Panc1 (cell line): Measurements from ENCODE around the gene MATCAP1. TPM values are rescaled to one million over a fixed set of nuclear protein-coding genes. Genes with fewer than 3 reads are reported as not detected.

Source experiments
- ATAC-seq: fragments of 200-7000 bp; cut with Tn5 transposase; 2 replicates; pipeline ENCODE4 v1.9.1; 2020; ENCODE audit warnings: mild to moderate bottlenecking, moderate library complexity
- BruUV-seq: library from RNA; stranded (reverse); fragments of 400-500 nt; replicated peaks from 2 replicates; lab custom pipeline; 2021; lab: Mats Ljungman, UMichigan
- CTCF ChIA-PET: fragments of 300-600 bp; sonication (Branson Sonifier 250); formaldehyde crosslinking; loops from one replicate; lab custom pipeline; 2022; ENCODE audit warnings: antibody characterized with exemption; lab: Charles Lee
- POLR2A ChIA-PET: fragments of 300-600 bp; sonication (Branson Sonifier 250); formaldehyde crosslinking; loops from one replicate; lab custom pipeline; 2022; ENCODE audit warnings: antibody characterized with exemption; lab: Charles Lee
- DNase-seq: peaks from one replicate; pipeline ENCODE4 v3.0.0-alpha.2; 2010; ENCODE audit warnings: low read depth, low spot score
- H3K27ac ChIP-seq: 2 replicates; pipeline ENCODE4 v1.5.1; 2011; ENCODE audit warnings: mild to moderate bottlenecking, low read length, inconsistent platforms
- H3K27me3 ChIP-seq: fragments of 200-500 bp; sonication (Bioruptor generic); 2 replicates; pipeline ENCODE4 v1.6.0; 2014; ENCODE audit warnings: low read length, inconsistent platforms; ENCODE audit not compliant: control insufficient read depth, insufficient read depth
- H3K36me3 ChIP-seq: fragments of 200-500 bp; sonication (Bioruptor generic); 2 replicates; pipeline ENCODE4 v1.5.1; 2014; ENCODE audit warnings: inconsistent platforms, mild to moderate bottlenecking, low read length, moderate library complexity; ENCODE audit not compliant: control insufficient read depth, insufficient read depth
- H3K4me1 ChIP-seq: 2 replicates; pipeline ENCODE4 v1.5.1; 2011; ENCODE audit warnings: inconsistent platforms, mild to moderate bottlenecking, low read length, moderate library complexity; ENCODE audit not compliant: control insufficient read depth, insufficient read depth
- H3K4me3 ChIP-seq, 2 experiments: 2 replicates each; pipeline ENCODE4 v1.5.1; 2011 to 2012; ENCODE audit warnings: low read depth in 2 of 2, low read length in 2 of 2, mild to moderate bottlenecking in 2 of 2, inconsistent platforms in 1 of 2, moderate library complexity in 1 of 2
- H3K9me3 ChIP-seq: fragments of 200-500 bp; sonication (Bioruptor generic); 2 replicates; pipeline ENCODE4 v1.5.1; 2014; ENCODE audit warnings: low read depth, mild to moderate bottlenecking, inconsistent platforms, low read length, moderate library complexity; ENCODE audit not compliant: control insufficient read depth, insufficient read depth
- CTCF ChIP-seq: fragments of 450-650 bp; IDR thresholded peaks from 2 replicates; pipeline ENCODE4 v1.5.1; 2017; ENCODE audit warnings: mild to moderate bottlenecking
- POLR2AphosphoS5 ChIP-seq: IDR thresholded peaks from 2 replicates; pipeline ENCODE4 v1.6.1; 2012; ENCODE audit warnings: mild to moderate bottlenecking, low read depth, low read length, moderate library complexity
- REST ChIP-seq, 2 experiments: IDR thresholded peaks; 2 replicates each; pipeline ENCODE4 v1.6.1; 2011 to 2012; ENCODE audit warnings: low read depth in 2 of 2, control low read depth in 1 of 2, low read length in 1 of 2, mild to moderate bottlenecking in 1 of 2, moderate library complexity in 1 of 2; ENCODE audit not compliant: insufficient read depth in 1 of 2
- SIN3A ChIP-seq: IDR thresholded peaks from 2 replicates; pipeline ENCODE4 v1.6.1; 2012; ENCODE audit warnings: low read depth, mild to moderate bottlenecking, low read length, moderate library complexity, borderline replicate concordance; ENCODE audit not compliant: insufficient read depth
- TCF7L2 ChIP-seq: IDR thresholded peaks from 2 replicates; pipeline ENCODE4 v1.6.1; 2011; ENCODE audit warnings: mild to moderate bottlenecking, low read depth, low read length, inconsistent platforms
- in situ Hi-C: cut with HindIII; loops from 2 replicates; pipeline ENCODE4 v1.10.0; 2016; ENCODE audit warnings: low sequenced_read_pairs, low pct_unique_long_range_greater_than_20kb
- intact Hi-C: fragments of 100-400 bp; cut with micrococcal nuclease; formaldehyde crosslinking; loops from one replicate; pipeline ENCODE4 v1.10.0; 2022; ENCODE audit not compliant: unreplicated experiment
- total RNA-seq: library from RNA; stranded (reverse); gene quantifications from one replicate; pipeline ENCODE4 v1.2.1, GENCODE V29; 2021; ENCODE audit not compliant: unreplicated experiment

MATCAP1 gene
- total RNA-seq, 1 experiment from 2014 or later: 13.9 TPM

GRCh38 chr16:67155295-67156142, 28.2 kb downstream of the MATCAP1 start:
- ATAC-seq (peak; percentile 57), DNase-seq (no peak)
- intact Hi-C loops: loop anchor here (10.0 kb wide), 2 partner anchors 141 to 181 kb away; no protein-coding TSS in a partner anchor
- H3K27me3 ChIP-seq: no peaks in the 10 kb centered on the region
- TF ChIP-seq CTCF: peak; percentile 96
- no peak for TF ChIP-seq POLR2AphosphoS5
- in situ Hi-C loops: no loop called here
- CTCF ChIA-PET: interaction anchor here (0.5 to 1.3 kb wide), 8 partner anchors 14 to 203 kb away, joined by 3 to 5 read pairs (median 3); no protein-coding TSS in a partner anchor
- no peaks in the 10 kb centered on the region for H3K9me3 ChIP-seq
- POLR2A ChIA-PET: no interaction called here
- BruUV-seq: no TSS peak
- no peak overlapping the region for H3K27ac ChIP-seq
- H3K4me3 ChIP-seq: peak overlapping the region in 1 of 2 experiments; percentile 16; a peak in 2 of 4 replicates
- H3K36me3 ChIP-seq: no peaks in the 10 kb centered on the region
- H3K4me1 ChIP-seq: peaks cover 8% of the 10 kb centered on the region

DNA sequence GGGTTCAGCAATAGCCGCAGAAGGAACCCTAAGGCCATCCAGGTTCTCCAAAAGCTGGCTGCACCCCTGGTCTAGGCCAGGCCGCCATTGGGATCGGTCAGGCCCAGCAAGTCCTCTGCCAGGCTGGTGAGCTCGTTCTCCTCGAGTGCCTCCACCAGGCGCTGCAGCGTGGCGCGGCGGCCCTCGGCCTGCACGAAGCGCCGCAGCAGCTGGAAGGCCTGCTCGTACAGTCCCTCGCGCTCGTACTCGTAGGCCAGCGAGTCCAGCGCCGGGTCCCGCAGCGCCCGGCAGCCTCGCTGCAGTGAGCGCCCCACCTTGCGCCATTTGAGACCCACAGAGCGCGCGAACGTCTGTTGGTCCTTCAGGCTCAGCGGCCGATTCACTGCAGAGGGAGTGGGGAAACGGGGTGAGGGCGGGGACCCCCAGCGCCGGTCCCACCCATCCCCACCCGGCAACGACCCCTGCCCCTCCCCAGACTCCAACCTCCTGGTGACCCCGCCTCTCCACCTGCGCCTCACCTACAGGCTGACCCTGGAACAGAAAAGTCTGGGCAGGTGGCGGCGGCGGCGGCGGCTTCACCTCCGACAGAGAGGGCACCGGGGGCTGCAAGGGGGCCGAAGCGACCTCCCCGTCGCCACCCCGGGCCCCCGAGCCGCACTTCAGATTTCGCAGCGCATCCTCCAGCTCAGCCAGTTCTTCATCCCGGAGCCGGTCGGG, 29.0 kb downstream of the MATCAP1 start:
- ChIA-PET CTCF (interaction anchor here (0.7 to 1.3 kb wide), 6 partner anchors 15 to 202 kb away, joined by 3 to 5 read pairs (median 3); no protein-coding TSS in a partner anchor), POLR2A (no interaction called here)
- intact Hi-C loops: loop anchor here (10.0 kb wide), 2 partner anchors 140 to 180 kb away; no protein-coding TSS in a partner anchor
- 0 out of 2 replicates have a peak, but pooled peaks have one; percentile 47 for TF ChIP-seq CTCF
- no peak for TF ChIP-seq SIN3A
- no TSS peak for BruUV-seq
- H3K9me3 ChIP-seq: no peaks in the 10 kb centered on the region
- in situ Hi-C loops: no loop called here
- peaks cover 8% of the 10 kb centered on the region for H3K4me1 ChIP-seq
- ATAC-seq (no peak), DNase-seq (no peak)
- no peaks in the 10 kb centered on the region for H3K36me3 ChIP-seq
- H3K27ac ChIP-seq: no peak overlapping the region
- H3K27me3 ChIP-seq: no peaks in the 10 kb centered on the region
- no peak overlapping the region for H3K4me3 ChIP-seq

DNA sequence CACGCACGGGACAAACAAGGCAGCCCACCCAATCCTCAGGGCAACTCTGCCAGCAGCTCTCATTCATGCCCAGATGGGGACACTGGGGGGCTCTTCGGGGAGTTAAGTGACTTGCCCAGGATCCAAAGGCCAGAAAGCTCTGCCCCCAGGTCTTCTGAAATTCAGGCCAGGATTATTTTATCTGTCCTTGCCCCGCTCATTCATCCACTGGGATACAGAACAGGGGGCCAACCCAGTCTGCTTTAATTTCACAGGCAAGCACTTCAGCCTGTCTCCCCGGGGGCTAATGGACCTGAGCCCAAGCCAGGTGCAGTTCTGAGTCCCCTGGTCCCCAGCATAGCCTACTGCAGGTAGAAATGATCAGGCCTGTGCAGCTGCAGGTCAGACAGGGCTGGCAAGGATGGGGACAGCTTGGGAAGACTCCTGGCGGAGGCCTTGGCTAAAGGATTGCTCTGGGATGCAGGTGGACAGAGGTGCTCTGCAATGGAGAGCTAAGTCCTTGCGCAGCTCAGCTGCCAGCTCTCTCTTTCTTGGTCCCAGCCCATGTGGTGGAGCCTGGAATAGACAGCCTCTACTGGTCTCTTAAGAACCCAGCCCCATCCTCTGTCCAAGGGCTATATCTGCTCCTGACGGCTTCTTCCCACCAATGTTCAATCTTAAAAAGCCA, 32.2 kb downstream of the MATCAP1 start:
- in situ Hi-C loops: no loop called here
- CTCF ChIA-PET: interaction anchor here (1.0 kb wide), 1 partner anchor 8 kb away, joined by 13 read pairs; the partner anchor contains the start of genes FBXL8 and TRADD
- peak overlapping the region; percentile 82 for H3K27ac ChIP-seq

More for the DNA sequence above, 32.2 kb downstream of the MATCAP1 start:
- H3K36me3 ChIP-seq: no peaks in the 10 kb centered on the region
- BruUV-seq: no TSS peak
- no peaks in the 10 kb centered on the region for H3K9me3 ChIP-seq
- intact Hi-C loops: loop anchor here (10.0 kb wide), 2 partner anchors 137 to 177 kb away; no protein-coding TSS in a partner anchor
- ATAC-seq (no peak), DNase-seq (no peak)
- no peaks in the 10 kb centered on the region for H3K27me3 ChIP-seq
- peaks cover 8% of the 10 kb centered on the region for H3K4me1 ChIP-seq
- POLR2A ChIA-PET: interaction anchor here (0.7 kb wide), 1 partner anchor 41 kb away, joined by 11 read pairs; no protein-coding TSS in a partner anchor
- peak overlapping the region; percentile 56 to 75 for H3K4me3 ChIP-seq
- TF ChIP-seq SIN3A (no peak), POLR2AphosphoS5 (no peak), REST (IDR thresholded peaks at IDR 0.05; ENCODE audit: insufficient read depth in 1 of 2, low read depth in 2 of 2, low read length in 1 of 2) (no peak), CTCF (no peak), TCF7L2 (no peak)
